Adrenal gland (tissue), 12 donors: ENCODE measurements around the gene SLC66A3. TPM values are rescaled to one million over a fixed set of nuclear protein-coding genes. Genes with fewer than 3 reads are reported as not detected.

Experiments
- DNase-seq, 7 donors: peaks; one replicate each; pipeline ENCODE4 v3.0.0-alpha.2; 2019 to 2020
- H3K27ac ChIP-seq, 5 donors: fragments of 200-600 bp; sonication (generic) in 4 of 5; 1 replicate in 3 of 5; 2 replicates in 2 of 5; pipeline versions ENCODE4 v1.5.1 to v1.8.0; 2016 to 2020; ENCODE audit warnings: mild to moderate bottlenecking in 1 of 5
- H3K27me3 ChIP-seq: fragments of 200-600 bp; 2 replicates; pipeline ENCODE4 v1.8.0; 2021
- H3K36me3 ChIP-seq, 2 donors: fragments of 200-600 bp; replicated peaks in 1 of 2; 1 replicate in 1 of 2; 2 replicates in 1 of 2; pipeline versions ENCODE4 v1.5.1 to v1.8.0; 2018 to 2022
- H3K4me1 ChIP-seq, 2 donors: fragments of 200-600 bp; replicated peaks in 1 of 2; 1 replicate in 1 of 2; 2 replicates in 1 of 2; pipeline versions ENCODE4 v1.5.1 to v1.8.0; 2018 to 2021
- H3K4me3 ChIP-seq, 4 donors: fragments of 200-600 bp; sonication (generic) in 3 of 4; one replicate each; pipeline ENCODE4 v1.5.1; 2016 to 2018
- H3K9me3 ChIP-seq, 3 donors: fragments of 200-600 bp; sonication (generic) in 1 of 3; replicated peaks in 1 of 3; 1 replicate in 2 of 3; 2 replicates in 1 of 3; pipeline versions ENCODE4 v1.5.1 to v1.8.0; 2016 to 2021
- POLR2A ChIP-seq, 2 donors: fragments of 450-650 bp; IDR thresholded peaks; one replicate each; pipeline ENCODE4 v1.6.1; 2017; ENCODE audit warnings: antibody characterized with exemption in 2 of 2, mild to moderate bottlenecking in 2 of 2, moderate library complexity in 1 of 2
- WGBS, 4 donors: extraction: QIAGEN DNeasy Blood & Tissue Kit in 2 of 4; methylation state at CpG; one replicate each; pipeline versions ENCODE4 v1.1.5 to v1.1.7; 2013 to 2017; 5-methylcytosine and 5-hydroxymethylcytosine counted together
- intact Hi-C, 2 donors: fragments of 100-400 bp; cut with DNase I; formaldehyde crosslinking; loops; one replicate each; pipeline versions ENCODE4 v1.14.1 to v1.15.0; 2022 to 2023
- polyA plus RNA-seq, 3 donors: library from polyadenylated mRNA; stranded (reverse); fragments of 200-250 nt in 2 of 3; fragments of 350-450 nt in 1 of 3; fragmentation: Illumina TruSeq in 1 of 3; extraction: RNeasy Lipid Tissue Mini Kit (QIAGEN cat#74804) in 1 of 3; gene quantifications; one replicate each; pipeline ENCODE4 v1.2.3, GENCODE V29; 2013 to 2014
- total RNA-seq, 9 donors: library from RNA; depleted of rRNA in 4 of 9; stranded (reverse); fragments of >200 nt in 4 of 9; fragments of 120-200 nt in 1 of 9; fragmentation: NEBNext Ultra II Directional in 1 of 9; extraction: Animal tissue kit (Norgen Biotek cat#: 25700) in 1 of 9; gene quantifications; one replicate each; pipeline versions ENCODE4 v1.1.0 to v1.2.4, GENCODE V29; 2013 to 2023
- TF ChIP-seq, protein P1 (sequence below), 6 experiments: fragments of 450-650 bp in 4 of 6; fragments of 200-600 bp in 2 of 6; sonication (generic) in 1 of 6; IDR thresholded peaks; 1 replicate in 5 of 6; 2 replicates in 1 of 6; pipeline versions ENCODE4 v1.5.1 to v1.8.0; 2016 to 2021; ENCODE audit warnings: antibody characterized with exemption in 6 of 6, mild to moderate bottlenecking in 2 of 6, moderate library complexity in 1 of 6
- donor health status: healthy with polysubstance abuse.
- donor health status: Bipolar disorder and iron deficiency.
- donor health status: DM: yes; HTN: yes; CAD: no.
- donor health status: DM: no; HTN: no; CAD: no.
- donor health status: DM: no; HTN: no; CAD: no.
- donor health status: DM: yes; HTN: yes; CAD: no.

The SLC66A3 gene
- total and polyA plus RNA-seq, 12 donors: 13.0 to 162 (median 41.0) TPM

- Histone ChIP-seq H3K4me1 (peaks cover 11 to 15% of the 10 kb centered on the region in 2 donors), H3K9me3 (no peaks in the 10 kb centered on the region), H3K36me3 (no peaks in the 10 kb centered on the region), H3K27ac (peak overlapping the region in 1 of 5 donors; percentile 15), H3K4me3 (no peak overlapping the region), H3K27me3 (peaks cover 7% of the 10 kb centered on the region)
- TF ChIP-seq, protein P1, sequence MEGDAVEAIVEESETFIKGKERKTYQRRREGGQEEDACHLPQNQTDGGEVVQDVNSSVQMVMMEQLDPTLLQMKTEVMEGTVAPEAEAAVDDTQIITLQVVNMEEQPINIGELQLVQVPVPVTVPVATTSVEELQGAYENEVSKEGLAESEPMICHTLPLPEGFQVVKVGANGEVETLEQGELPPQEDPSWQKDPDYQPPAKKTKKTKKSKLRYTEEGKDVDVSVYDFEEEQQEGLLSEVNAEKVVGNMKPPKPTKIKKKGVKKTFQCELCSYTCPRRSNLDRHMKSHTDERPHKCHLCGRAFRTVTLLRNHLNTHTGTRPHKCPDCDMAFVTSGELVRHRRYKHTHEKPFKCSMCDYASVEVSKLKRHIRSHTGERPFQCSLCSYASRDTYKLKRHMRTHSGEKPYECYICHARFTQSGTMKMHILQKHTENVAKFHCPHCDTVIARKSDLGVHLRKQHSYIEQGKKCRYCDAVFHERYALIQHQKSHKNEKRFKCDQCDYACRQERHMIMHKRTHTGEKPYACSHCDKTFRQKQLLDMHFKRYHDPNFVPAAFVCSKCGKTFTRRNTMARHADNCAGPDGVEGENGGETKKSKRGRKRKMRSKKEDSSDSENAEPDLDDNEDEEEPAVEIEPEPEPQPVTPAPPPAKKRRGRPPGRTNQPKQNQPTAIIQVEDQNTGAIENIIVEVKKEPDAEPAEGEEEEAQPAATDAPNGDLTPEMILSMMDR (IDR thresholded peaks at IDR 0.05): no peak
- TF ChIP-seq POLR2A (IDR thresholded peaks at IDR 0.05): no peak
- no peak for DNase-seq
- intact Hi-C loops: loop anchor here in 1 of 2 donors (10.0 kb wide), 1 partner anchor 456 kb away; no protein-coding TSS in a partner anchor
- 57 to 70% (median 68%) methylated on average over 8 to 11 of the region's 11 CpGs for WGBS, 4 donors
Measured at GRCh38 chr2:11128243-11128951, 26.9 kb upstream of the SLC66A3 start.

- H3K36me3 ChIP-seq: no peaks in the 10 kb centered on the region
- no peaks in the 10 kb centered on the region for H3K27me3 ChIP-seq
- intact Hi-C loops: loop anchor here (5.0 to 10.0 kb wide), 5 partner anchors 107 to 455 kb away; no protein-coding TSS in a partner anchor
- H3K4me1 ChIP-seq: peaks cover 16 to 19% of the 10 kb centered on the region in 2 donors
- DNase-seq: peak in 4 of 7 donors; percentile 44 to 50 (median 48)
- no peaks in the 10 kb centered on the region for H3K9me3 ChIP-seq
- peak overlapping the region in 2 of 4 donors; percentile 6 to 54 for H3K4me3 ChIP-seq
- TF ChIP-seq POLR2A (IDR thresholded peaks at IDR 0.05): no peak
- TF ChIP-seq, protein P1 (IDR thresholded peaks at IDR 0.05): peak in 3 of 6 experiments; percentile 11 to 35 (median 17)
- peak overlapping the region in 2 of 5 donors; percentile 7 to 21 for H3K27ac ChIP-seq
- 10 to 13% (median 11%) methylated on average over 34 to 46 of the region's 46 CpGs for WGBS, 4 donors
Measured at GRCh38 chr2:11129598-11130449, 25.4 kb upstream of the SLC66A3 start.

DNA sequence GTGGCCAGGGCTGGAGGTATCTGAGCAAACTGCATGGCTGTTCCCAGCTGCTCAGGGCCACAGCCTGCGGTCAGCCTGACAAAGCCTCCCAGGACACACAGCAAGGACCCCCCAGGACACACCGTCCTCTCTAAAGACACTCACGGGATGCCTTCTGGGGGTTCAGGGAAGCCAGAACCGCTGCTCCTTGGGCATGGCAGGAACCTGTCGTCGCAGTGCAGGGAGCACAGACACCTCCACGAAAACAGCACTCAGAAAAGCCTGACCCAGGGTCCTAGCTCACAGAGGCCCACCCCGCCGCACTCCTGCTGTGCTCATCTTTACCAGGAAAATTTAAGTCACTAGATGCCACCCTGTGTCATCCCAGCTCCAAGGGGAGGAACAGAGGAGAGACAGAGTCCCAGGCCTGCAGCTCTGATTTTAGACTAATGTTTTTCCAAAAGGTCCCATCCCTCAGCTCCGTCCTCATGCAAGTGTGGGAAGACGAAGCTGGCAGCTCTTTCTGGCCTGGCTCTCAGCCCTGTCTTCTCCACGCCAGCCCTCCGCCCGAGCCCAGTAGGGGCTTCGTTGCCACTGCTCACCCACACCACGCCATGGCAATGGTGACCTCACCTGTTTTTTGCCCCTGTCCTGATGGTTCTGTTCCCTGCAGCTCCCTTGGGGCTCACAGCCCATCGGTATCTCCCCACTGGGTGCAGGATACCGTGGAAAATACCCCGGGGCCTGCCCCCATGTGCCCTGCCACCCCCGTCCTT lies 23.9 kb upstream of the SLC66A3 start:
- WGBS, 4 donors: 79 to 89% (median 82%) methylated on average over 16 to 20 of the region's 20 CpGs
- H3K4me1 ChIP-seq: peaks cover 16 to 19% of the 10 kb centered on the region in 2 donors

More for the DNA sequence above, 23.9 kb upstream of the SLC66A3 start:
- no peaks in the 10 kb centered on the region for H3K9me3 ChIP-seq
- H3K4me3 ChIP-seq: no peak overlapping the region
- no peak overlapping the region for H3K27ac ChIP-seq
- no peaks in the 10 kb centered on the region for H3K27me3 ChIP-seq
- intact Hi-C loops: loop anchor here (5.0 to 10.0 kb wide), 4 partner anchors 106 to 283 kb away; no protein-coding TSS in a partner anchor
- DNase-seq: no peak
- no peaks in the 10 kb centered on the region for H3K36me3 ChIP-seq
- no peak for TF ChIP-seq POLR2A (IDR thresholded peaks at IDR 0.05)
- TF ChIP-seq, protein P1 (IDR thresholded peaks at IDR 0.05): no peak
